Measurements from ENCODE around the gene ARMC3. TPM values are rescaled to one million over a fixed set of nuclear protein-coding genes. Genes with fewer than 3 reads are reported as not detected.

The ARMC3 gene
- total and polyA plus RNA-seq, 4 donors: 0.13 TPM; not detected in 3

DNA sequence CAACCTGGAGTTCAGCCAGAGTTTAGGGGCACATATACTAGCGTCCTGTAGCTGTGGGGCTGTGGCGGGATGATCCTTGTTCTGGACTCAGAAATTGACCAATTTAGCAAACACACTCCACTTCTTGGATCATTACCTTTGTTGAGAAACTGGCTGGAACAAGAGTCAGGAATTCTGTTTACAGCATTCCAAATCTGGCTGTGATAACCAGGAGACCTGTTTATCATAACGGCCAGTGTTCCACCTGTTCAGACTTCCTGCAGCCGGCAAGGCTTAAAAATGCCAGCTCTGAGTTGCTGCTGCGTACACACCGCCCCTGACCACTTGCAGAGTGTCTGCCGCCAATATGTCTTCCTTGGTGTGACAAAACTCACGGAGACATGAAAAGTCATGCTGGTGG is 64.8 kb downstream of the ARMC3 start:
- Histone ChIP-seq H3K36me3 (ENCODE audit: control insufficient read depth in 1 of 2, insufficient read depth in 2 of 2, low read length in 1 of 2) (no peaks in the 10 kb centered on the region), H3K4me3 (ENCODE audit: low read length in 2 of 2) (no peak overlapping the region), H3K27me3 (ENCODE audit: control insufficient read depth in 1 of 2, insufficient read depth in 2 of 2, low read length in 1 of 2) (peaks cover 0 to 1% of the 10 kb centered on the region in 2 donors), H3K27ac (ENCODE audit: low read depth in 1 of 2, low read length in 2 of 2) (no peak overlapping the region), H3K4me1 (ENCODE audit: control insufficient read depth in 1 of 2, insufficient read depth in 2 of 2, low read length in 2 of 2) (no peaks in the 10 kb centered on the region), H3K9me3 (ENCODE audit: control insufficient read depth, low read length) (no peaks in the 10 kb centered on the region)
- DNase-seq (no peak), ATAC-seq (ENCODE audit: low FRiP score) (no peak)
- intact Hi-C loops (cut with DNase I): loop anchor here in 1 of 2 donors (10.0 kb wide), 1 partner anchor 548 kb away; no protein-coding TSS in a partner anchor
- WGBS, 2 donors: 84 to 87% methylated on average over 8 of the region's 8 CpGs

DNA sequence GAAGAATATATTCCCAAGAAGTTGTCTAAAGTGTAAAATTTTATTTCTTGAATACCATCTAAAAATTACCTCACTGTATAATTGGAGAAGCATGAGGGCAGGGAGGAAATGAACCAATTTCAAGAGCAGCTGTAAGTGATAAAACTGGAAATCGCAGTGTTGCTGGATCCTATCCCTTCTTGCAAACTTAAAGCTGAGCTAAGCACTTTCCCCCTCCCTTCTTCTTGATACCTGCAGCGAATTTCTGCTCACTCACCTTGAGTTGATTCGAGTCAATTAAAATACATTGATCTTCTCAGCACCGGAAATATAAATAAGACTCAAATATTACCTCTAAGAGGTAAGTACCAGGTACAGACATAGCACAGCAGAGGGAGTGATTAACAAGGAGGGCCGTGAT is 65.5 kb downstream of the ARMC3 start:
- intact Hi-C loops (cut with DNase I): loop anchor here in 1 of 2 donors (10.0 kb wide), 1 partner anchor 549 kb away; no protein-coding TSS in a partner anchor

DNA sequence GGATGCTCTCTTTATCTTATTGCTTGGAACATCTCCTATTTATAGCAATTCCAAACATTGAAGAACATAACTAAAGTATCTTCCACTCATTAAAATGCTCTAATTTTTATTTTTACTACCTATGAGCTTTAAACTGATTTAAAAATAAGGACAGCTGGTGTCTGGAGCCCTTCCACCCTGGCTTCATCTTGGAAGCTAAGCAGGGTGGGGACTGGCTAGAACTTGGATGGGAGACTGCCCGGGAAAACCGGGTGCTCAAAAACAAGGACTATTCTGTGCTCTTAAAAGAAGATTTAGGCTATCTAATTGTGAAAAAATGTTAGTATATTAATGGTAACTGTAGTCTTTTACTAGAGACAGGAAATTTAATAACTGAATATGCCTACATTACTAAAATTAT is 69.2 kb downstream of the ARMC3 start:
- ATAC-seq (ENCODE audit: low FRiP score): no peak
- intact Hi-C loops (cut with DNase I): loop anchor here in 1 of 2 donors (10.0 kb wide), 1 partner anchor 552 kb away; no protein-coding TSS in a partner anchor
- DNase-seq: no peak

More for the DNA sequence above, 65.5 kb downstream of the ARMC3 start:
- WGBS, 2 donors: 92 to 93% methylated on average over 5 of the region's 5 CpGs
- peaks cover 0 to 1% of the 10 kb centered on the region in 2 donors for H3K27me3 ChIP-seq (ENCODE audit: control insufficient read depth in 1 of 2, insufficient read depth in 2 of 2, low read length in 1 of 2)
- H3K4me1 ChIP-seq (ENCODE audit: control insufficient read depth in 1 of 2, insufficient read depth in 2 of 2, low read length in 2 of 2): no peaks in the 10 kb centered on the region
- no peaks in the 10 kb centered on the region for H3K36me3 ChIP-seq (ENCODE audit: control insufficient read depth in 1 of 2, insufficient read depth in 2 of 2, low read length in 1 of 2)
- H3K27ac ChIP-seq (ENCODE audit: low read depth in 1 of 2, low read length in 2 of 2): no peak overlapping the region
- ATAC-seq (ENCODE audit: low FRiP score) (no peak), DNase-seq (no peak)
- H3K9me3 ChIP-seq (ENCODE audit: control insufficient read depth, low read length): no peaks in the 10 kb centered on the region
- H3K4me3 ChIP-seq (ENCODE audit: low read length in 2 of 2): no peak overlapping the region

DNA sequence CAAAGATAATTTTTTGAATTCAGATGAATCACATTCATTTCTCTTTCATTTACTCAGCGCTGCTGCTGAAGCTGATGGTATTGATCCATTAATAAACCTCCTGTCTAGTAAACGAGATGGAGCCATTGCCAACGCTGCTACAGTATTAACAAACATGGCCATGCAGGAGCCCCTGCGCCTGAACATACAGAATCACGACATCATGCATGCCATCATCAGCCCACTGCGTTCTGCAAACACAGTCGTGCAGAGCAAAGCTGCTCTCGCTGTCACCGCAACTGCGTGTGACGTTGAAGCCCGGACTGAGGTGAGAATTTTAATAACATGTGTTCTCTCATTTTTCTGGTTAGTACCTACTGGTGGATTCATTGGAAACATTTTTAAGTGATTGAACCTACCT is 70.2 kb downstream of the ARMC3 start:
- DNase-seq (no peak), ATAC-seq (ENCODE audit: low FRiP score) (no peak)
- intact Hi-C loops (cut with DNase I): loop anchor here in 1 of 2 donors (10.0 kb wide), 1 partner anchor 553 kb away; no protein-coding TSS in a partner anchor
- Histone ChIP-seq H3K27ac (ENCODE audit: low read depth in 1 of 2, low read length in 2 of 2) (no peak overlapping the region), H3K4me1 (ENCODE audit: control insufficient read depth in 1 of 2, insufficient read depth in 2 of 2, low read length in 2 of 2) (no peaks in the 10 kb centered on the region), H3K36me3 (ENCODE audit: control insufficient read depth in 1 of 2, insufficient read depth in 2 of 2, low read length in 1 of 2) (no peaks in the 10 kb centered on the region), H3K27me3 (ENCODE audit: control insufficient read depth in 1 of 2, insufficient read depth in 2 of 2, low read length in 1 of 2) (peaks cover 0 to 1% of the 10 kb centered on the region in 2 donors), H3K4me3 (ENCODE audit: low read length in 2 of 2) (no peak overlapping the region), H3K9me3 (ENCODE audit: control insufficient read depth, low read length) (no peaks in the 10 kb centered on the region)
- WGBS, 2 donors: 92% methylated on average over 12 of the region's 12 CpGs

More for the DNA sequence above, 69.2 kb downstream of the ARMC3 start:
- Histone ChIP-seq H3K27me3 (ENCODE audit: control insufficient read depth in 1 of 2, insufficient read depth in 2 of 2, low read length in 1 of 2) (peaks cover 0 to 1% of the 10 kb centered on the region in 2 donors), H3K4me1 (ENCODE audit: control insufficient read depth in 1 of 2, insufficient read depth in 2 of 2, low read length in 2 of 2) (no peaks in the 10 kb centered on the region), H3K9me3 (ENCODE audit: control insufficient read depth, low read length) (no peaks in the 10 kb centered on the region), H3K4me3 (ENCODE audit: low read length in 2 of 2) (no peak overlapping the region), H3K36me3 (ENCODE audit: control insufficient read depth in 1 of 2, insufficient read depth in 2 of 2, low read length in 1 of 2) (no peaks in the 10 kb centered on the region), H3K27ac (ENCODE audit: low read depth in 1 of 2, low read length in 2 of 2) (no peak overlapping the region)
- 3 to 21% methylated on average over 2 of the region's 2 CpGs for WGBS, 2 donors

DNA sequence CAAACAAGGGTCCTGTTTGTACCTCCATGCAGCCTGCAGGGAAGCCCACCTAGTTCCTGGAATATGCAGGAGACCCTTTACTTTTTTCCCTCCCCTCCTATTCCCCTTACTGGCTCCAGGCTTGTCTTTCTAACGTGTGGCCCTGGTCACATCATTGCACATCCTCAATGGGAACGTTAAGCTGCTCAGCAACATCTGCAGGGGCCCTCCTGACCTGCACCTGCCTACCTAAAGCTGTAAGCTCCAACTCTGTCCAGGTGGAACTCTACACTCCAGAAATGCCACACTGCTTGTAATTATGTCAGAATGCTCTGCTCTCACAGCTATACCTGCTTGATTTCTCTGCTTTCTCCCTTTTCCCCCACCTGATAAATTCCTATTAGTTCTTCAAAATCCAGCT is 72.1 kb downstream of the ARMC3 start:
- no peak overlapping the region for H3K4me3 ChIP-seq (ENCODE audit: low read length in 2 of 2)
- ATAC-seq (ENCODE audit: low FRiP score) (no peak), DNase-seq (no peak)
- no peaks in the 10 kb centered on the region for H3K27me3 ChIP-seq (ENCODE audit: control insufficient read depth in 1 of 2, insufficient read depth in 2 of 2, low read length in 1 of 2)
- H3K4me1 ChIP-seq (ENCODE audit: control insufficient read depth in 1 of 2, insufficient read depth in 2 of 2, low read length in 2 of 2): no peaks in the 10 kb centered on the region
- no peaks in the 10 kb centered on the region for H3K36me3 ChIP-seq (ENCODE audit: control insufficient read depth in 1 of 2, insufficient read depth in 2 of 2, low read length in 1 of 2)
- 78 to 83% methylated on average over 2 of the region's 2 CpGs for WGBS, 2 donors
- H3K9me3 ChIP-seq (ENCODE audit: control insufficient read depth, low read length): no peaks in the 10 kb centered on the region
- intact Hi-C loops (cut with DNase I): loop anchor here in 1 of 2 donors (10.0 kb wide), 1 partner anchor 555 kb away; no protein-coding TSS in a partner anchor
- no peak overlapping the region for H3K27ac ChIP-seq (ENCODE audit: low read depth in 1 of 2, low read length in 2 of 2)

DNA sequence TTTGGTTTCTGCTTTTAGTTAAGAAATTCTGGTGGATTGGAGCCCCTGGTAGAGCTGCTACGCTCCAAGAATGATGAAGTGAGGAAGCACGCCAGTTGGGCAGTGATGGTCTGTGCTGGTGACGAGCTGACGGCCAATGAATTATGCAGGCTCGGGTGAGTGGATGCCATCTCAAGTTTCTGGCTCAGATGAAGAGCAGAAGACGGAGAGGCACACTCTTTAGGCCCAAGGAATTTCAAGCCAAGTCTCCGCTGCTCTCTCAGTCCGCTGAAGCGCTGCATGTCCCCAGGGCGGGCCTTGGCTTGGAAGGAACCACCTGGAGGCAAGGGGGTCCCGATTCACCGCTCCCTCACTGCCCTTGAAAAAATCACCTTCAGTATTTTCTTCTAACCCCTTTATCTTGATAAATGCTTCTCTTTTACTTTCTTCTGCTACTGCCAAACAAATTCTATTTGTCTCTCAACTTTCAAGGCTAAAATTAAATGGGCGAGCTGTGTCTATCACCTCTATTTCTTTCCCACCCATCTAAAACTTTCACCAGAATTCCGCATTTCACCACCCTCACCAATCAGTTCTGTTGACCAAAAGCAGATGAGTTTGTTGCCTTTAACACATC is 74.2 kb downstream of the ARMC3 start:
- intact Hi-C loops (cut with DNase I): no loop called here
- Histone ChIP-seq H3K9me3 (ENCODE audit: control insufficient read depth, low read length) (no peaks in the 10 kb centered on the region), H3K27me3 (ENCODE audit: control insufficient read depth in 1 of 2, insufficient read depth in 2 of 2, low read length in 1 of 2) (no peaks in the 10 kb centered on the region), H3K36me3 (ENCODE audit: control insufficient read depth in 1 of 2, insufficient read depth in 2 of 2, low read length in 1 of 2) (no peaks in the 10 kb centered on the region), H3K4me1 (ENCODE audit: control insufficient read depth in 1 of 2, insufficient read depth in 2 of 2, low read length in 2 of 2) (no peaks in the 10 kb centered on the region), H3K4me3 (ENCODE audit: low read length in 2 of 2) (no peak overlapping the region), H3K27ac (ENCODE audit: low read depth in 1 of 2, low read length in 2 of 2) (no peak overlapping the region)
- DNase-seq (no peak), ATAC-seq (ENCODE audit: low FRiP score) (no peak)
- WGBS, 2 donors: 63 to 76% methylated on average over 14 of the region's 14 CpGs

DNA sequence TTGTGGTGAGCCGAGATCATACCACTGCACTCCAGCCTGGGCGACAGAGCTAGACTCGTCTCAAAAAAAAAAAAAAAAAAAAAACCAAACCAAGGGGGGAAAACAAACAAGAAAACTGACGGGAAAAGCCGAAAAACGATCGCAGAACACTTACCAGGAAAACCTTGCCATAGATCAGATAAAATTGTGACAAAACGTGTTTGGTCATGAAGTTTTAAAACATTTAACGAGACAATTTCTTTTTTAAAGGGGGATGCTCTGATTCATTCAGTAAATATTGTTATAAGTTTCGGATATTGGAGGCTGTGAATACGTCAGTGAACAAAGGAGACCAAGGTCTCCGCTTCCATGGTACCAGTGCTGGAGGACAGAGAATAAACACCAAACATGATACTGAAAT is 77.3 kb downstream of the ARMC3 start:
- intact Hi-C loops (cut with DNase I): no loop called here
- no peaks in the 10 kb centered on the region for H3K4me1 ChIP-seq (ENCODE audit: control insufficient read depth in 1 of 2, insufficient read depth in 2 of 2, low read length in 2 of 2)
- DNase-seq (no peak), ATAC-seq (ENCODE audit: low FRiP score) (no peak)
- no peak overlapping the region for H3K27ac ChIP-seq (ENCODE audit: low read depth in 1 of 2, low read length in 2 of 2)
- no peaks in the 10 kb centered on the region for H3K36me3 ChIP-seq (ENCODE audit: control insufficient read depth in 1 of 2, insufficient read depth in 2 of 2, low read length in 1 of 2)
- H3K4me3 ChIP-seq (ENCODE audit: low read length in 2 of 2): no peak overlapping the region
- WGBS, 2 donors: 95% methylated on average over 12 of the region's 12 CpGs
- no peaks in the 10 kb centered on the region for H3K9me3 ChIP-seq (ENCODE audit: control insufficient read depth, low read length)
- H3K27me3 ChIP-seq (ENCODE audit: control insufficient read depth in 1 of 2, insufficient read depth in 2 of 2, low read length in 1 of 2): no peaks in the 10 kb centered on the region

DNA sequence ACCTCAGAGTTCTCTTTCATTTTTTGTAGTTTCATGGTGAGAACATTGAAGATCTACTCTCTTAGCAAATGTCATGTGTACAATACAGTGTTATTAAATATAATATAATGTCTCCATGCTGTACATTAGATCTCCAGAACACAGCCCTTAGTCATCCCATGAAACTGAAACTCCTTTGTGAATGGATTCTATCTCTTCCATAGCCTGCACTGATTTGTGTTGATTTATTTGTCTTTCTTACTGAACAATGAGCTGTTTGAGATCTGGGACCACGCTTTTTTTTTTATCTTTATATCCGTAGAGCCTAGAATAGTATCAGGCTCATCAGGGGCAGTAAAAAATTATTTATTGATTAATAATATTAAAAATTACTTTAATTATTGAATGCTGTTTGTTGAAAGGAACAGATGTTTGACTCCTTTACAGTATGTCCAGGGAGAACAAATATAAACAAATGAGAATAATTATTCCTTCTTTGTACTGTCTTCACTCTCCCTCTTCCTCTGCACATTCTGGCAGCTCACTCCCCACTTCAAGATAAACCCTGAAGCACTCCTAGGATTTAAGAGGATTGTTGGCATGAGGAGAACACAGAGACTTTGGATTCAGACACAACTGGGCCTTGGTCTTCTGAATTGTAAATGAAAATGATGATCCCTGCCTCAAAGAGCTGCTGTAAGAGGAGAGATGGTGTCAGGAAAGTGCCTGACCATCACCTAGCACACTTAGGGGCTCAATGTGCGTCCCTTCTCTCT is 85.9 kb downstream of the ARMC3 start:
- DNase-seq: no peak
- no peaks in the 10 kb centered on the region for H3K4me1 ChIP-seq (ENCODE audit: control insufficient read depth in 1 of 2, insufficient read depth in 2 of 2, low read length in 2 of 2)
- WGBS, 2 donors: 95 to 97% methylated on average over 3 of the region's 3 CpGs
- H3K36me3 ChIP-seq (ENCODE audit: control insufficient read depth in 1 of 2, insufficient read depth in 2 of 2, low read length in 1 of 2): no peaks in the 10 kb centered on the region
- no peak overlapping the region for H3K27ac ChIP-seq (ENCODE audit: low read depth in 1 of 2, low read length in 2 of 2)
- no peaks in the 10 kb centered on the region for H3K27me3 ChIP-seq (ENCODE audit: control insufficient read depth in 1 of 2, insufficient read depth in 2 of 2, low read length in 1 of 2)
- H3K9me3 ChIP-seq (ENCODE audit: control insufficient read depth, low read length): no peaks in the 10 kb centered on the region
- H3K4me3 ChIP-seq (ENCODE audit: low read length in 2 of 2): no peak overlapping the region
- intact Hi-C loops (cut with DNase I): no loop called here
- ATAC-seq (ENCODE audit: low FRiP score): no peak
